Endothelial cell of umbilical vein (primary cell): ENCODE measurements around the gene SOX21. TPM values are rescaled to one million over a fixed set of nuclear protein-coding genes. Genes with fewer than 3 reads are reported as not detected.

Experiments
- BruUV-seq: library from RNA; stranded (reverse); fragments of 400-500 nt; replicated peaks from 2 replicates; lab custom pipeline; 2021; lab: Mats Ljungman, UMichigan
- CTCF ChIA-PET: fragments of 300-600, 350-600 bp; sonication (Branson Sonifier 250); formaldehyde crosslinking; loops from one replicate; lab custom pipeline; 2021; ENCODE audit warnings: antibody characterized with exemption, inconsistent platforms; lab: Charles Lee
- POLR2A ChIA-PET: fragments of 300-600, 350-600 bp; sonication (Branson Sonifier 250); formaldehyde crosslinking; loops from one replicate; lab custom pipeline; 2021; ENCODE audit warnings: antibody characterized with exemption, inconsistent platforms; lab: Charles Lee
- DNase-seq: peaks from one replicate; pipeline ENCODE4 v3.0.0-alpha.2; 2011; ENCODE audit warnings: low read depth, low spot score
- FAIRE-seq: peaks from 2 replicates; lab custom pipeline; 2011; peaks lifted over from hg19 to GRCh38; lab: Jason Lieb, UNC
- H2AFZ ChIP-seq: 2 replicates; pipeline ENCODE4 v1.6.0; 2012; ENCODE audit warnings: low read depth, low read length, control low read depth, inconsistent platforms
- H3K27ac ChIP-seq: 2 replicates; pipeline ENCODE4 v1.5.1; 2011; ENCODE audit warnings: low read depth, mild to moderate bottlenecking, control low read depth, low read length, moderate library complexity; ENCODE audit not compliant: insufficient read depth
- H3K27me3 ChIP-seq, 2 experiments: 2 replicates each; pipeline versions ENCODE4 v1.6.0 to v1.6.1; 2011; ENCODE audit warnings: low read length in 2 of 2, mixed read lengths in 1 of 2; ENCODE audit not compliant: control insufficient read depth in 2 of 2, insufficient read depth in 2 of 2
- H3K36me3 ChIP-seq, 2 experiments: 2 replicates in 1 of 2; 3 replicates in 1 of 2; pipeline ENCODE4 v1.5.1; 2011; ENCODE audit warnings: low read length in 2 of 2, mild to moderate bottlenecking in 1 of 2, moderate library complexity in 1 of 2; ENCODE audit not compliant: control insufficient read depth in 2 of 2, insufficient read depth in 2 of 2; ENCODE audit errors: extremely low read depth in 1 of 2
- H3K4me1 ChIP-seq: 3 replicates; pipeline ENCODE4 v1.5.1; 2011; ENCODE audit warnings: mild to moderate bottlenecking, low read length; ENCODE audit not compliant: control insufficient read depth, insufficient read depth; ENCODE audit errors: extremely low read depth
- H3K4me2 ChIP-seq: 2 replicates; pipeline ENCODE4 v1.6.1; 2011; ENCODE audit warnings: low read length, control low read depth, mixed read lengths; ENCODE audit not compliant: insufficient read depth
- H3K4me3 ChIP-seq, 3 experiments: fragments of 200-600 bp in 1 of 3; sonication (generic), shearing (Covaris generic) in 1 of 3; replicated peaks in 1 of 3; 2 replicates each; pipeline ENCODE4 v1.5.1; 2011 to 2016; ENCODE audit warnings: control low read depth in 3 of 3, low read length in 3 of 3, mild to moderate bottlenecking in 2 of 3, inconsistent platforms in 1 of 3, low read depth in 1 of 3, moderate library complexity in 1 of 3; ENCODE audit not compliant: insufficient read depth in 1 of 3
- H3K79me2 ChIP-seq: 2 replicates; pipeline ENCODE4 v1.6.0; 2012; ENCODE audit warnings: low read length, inconsistent platforms; ENCODE audit not compliant: control insufficient read depth, insufficient read depth
- H3K9ac ChIP-seq: replicated peaks from 2 replicates; pipeline ENCODE3; 2011; ENCODE audit warnings: low read length, control low read depth; ENCODE audit not compliant: insufficient read depth; ENCODE audit errors: extremely low read depth
- H3K9me1 ChIP-seq: replicated peaks from 3 replicates; pipeline ENCODE4 v1.6.0; 2011; ENCODE audit warnings: mild to moderate bottlenecking, low read length; ENCODE audit not compliant: control insufficient read depth, insufficient read depth; ENCODE audit errors: extremely low read depth
- H3K9me3 ChIP-seq: replicated peaks from 2 replicates; pipeline ENCODE4 v1.5.1; 2012; ENCODE audit warnings: low read length, inconsistent platforms; ENCODE audit not compliant: control insufficient read depth, insufficient read depth
- H4K20me1 ChIP-seq: replicated peaks from 2 replicates; pipeline ENCODE3; 2011; ENCODE audit warnings: mild to moderate bottlenecking, low read length; ENCODE audit not compliant: control insufficient read depth, insufficient read depth; ENCODE audit errors: extremely low read depth
- CTCF ChIP-seq, 2 donors: IDR thresholded peaks; 1 replicate in 1 of 2; 2 replicates in 1 of 2; pipeline ENCODE4 v1.5.1; 2011; ENCODE audit warnings: low read length in 2 of 2, mild to moderate bottlenecking in 2 of 2, moderate library complexity in 2 of 2, control low read depth in 1 of 2, inconsistent platforms in 1 of 2, low read depth in 1 of 2; ENCODE audit not compliant: insufficient read depth in 1 of 2; ENCODE audit errors: extremely low read depth in 1 of 2
- EZH2 ChIP-seq: IDR thresholded peaks from 2 replicates; pipeline ENCODE4 v1.6.1; 2012; ENCODE audit warnings: borderline replicate concordance, low read depth, mild to moderate bottlenecking, moderate library complexity, low read length, inconsistent platforms; ENCODE audit not compliant: severe bottlenecking
- FOS ChIP-seq: IDR thresholded peaks from 2 replicates; pipeline ENCODE4 v1.6.1; 2011; ENCODE audit warnings: mild to moderate bottlenecking, low read length, moderate library complexity, borderline replicate concordance; ENCODE audit not compliant: insufficient read depth
- GATA2 ChIP-seq: IDR thresholded peaks from 2 replicates; pipeline ENCODE4 v1.7.0; 2011; ENCODE audit warnings: low read depth, mild to moderate bottlenecking, moderate library complexity, mixed read lengths, low read length; ENCODE audit not compliant: insufficient read length, insufficient read depth
- JUN ChIP-seq: IDR thresholded peaks from 2 replicates; pipeline ENCODE4 v1.6.1; 2011; ENCODE audit warnings: borderline replicate concordance, low read depth; ENCODE audit not compliant: insufficient read length, insufficient read depth
- MAX ChIP-seq: IDR thresholded peaks from 2 replicates; pipeline ENCODE4 v1.6.1; 2011; ENCODE audit not compliant: insufficient read depth, insufficient read length
- MYC ChIP-seq: IDR thresholded peaks from one replicate; pipeline ENCODE4 v1.6.1; 2011; ENCODE audit warnings: mild to moderate bottlenecking, low read depth, low read length
- POLR2A ChIP-seq: IDR thresholded peaks from 2 replicates; pipeline ENCODE4 v1.6.1; 2012; ENCODE audit warnings: low read depth, mild to moderate bottlenecking, control low read depth, low read length
- POLR2AphosphoS5 ChIP-seq: IDR thresholded peaks from 2 replicates; pipeline ENCODE4 v1.6.1; 2012; ENCODE audit warnings: low read depth, mild to moderate bottlenecking, control low read depth, low read length, moderate library complexity; ENCODE audit not compliant: insufficient read depth
- dilution Hi-C: fragments of 300-500 bp; cut with MboI; formaldehyde crosslinking; loops from one replicate; pipeline ENCODE4 v1.15.0; 2019; ENCODE audit warnings: low sequenced_read_pairs; ENCODE audit not compliant: extremely low pct_ligation_motif_present
- intact Hi-C: fragments of 100-400 bp; cut with micrococcal nuclease; formaldehyde crosslinking; loops from one replicate; pipeline ENCODE4 v1.10.0; 2022
- polyA plus RNA-seq, 4 experiments: library from polyadenylated mRNA; depleted of rRNA in 3 of 4; stranded (reverse) in 3 of 4; unstranded in 1 of 4; fragments of >200 nt; gene quantifications; 2 replicates each; pipeline versions ENCODE4 v1.2.1 to v1.2.3, GENCODE V29; 2011 to 2012; ENCODE audit warnings: missing spikeins in 1 of 4
- total RNA-seq: library from RNA; stranded (reverse); gene quantifications from 2 replicates; pipeline ENCODE4 v1.2.3, GENCODE V29; 2021

Gene SOX21
- total and polyA plus RNA-seq, 2 donors (not counting 3 experiments of a cell fraction or from before 2014, with no cell fraction given), result not detected

- Histone ChIP-seq H3K4me2 (no peak overlapping the region), H3K36me3 (no peaks in the 10 kb centered on the region), H3K79me2 (no peaks in the 10 kb centered on the region), H3K4me1 (peaks cover 9% of the 10 kb centered on the region), H3K9ac (no peak overlapping the region), H3K4me3 (no peak overlapping the region), H3K27me3 (peaks cover 0 to 3% of the 10 kb centered on the region in 2 experiments), H3K27ac (no peak overlapping the region), H4K20me1 (no peaks in the 10 kb centered on the region), H3K9me1 (no peaks in the 10 kb centered on the region), H3K9me3 (no peaks in the 10 kb centered on the region), H2AFZ (no peak overlapping the region)
- POLR2A ChIA-PET, result no interaction called here
- no peak for FAIRE-seq
- CTCF ChIA-PET, result interaction anchor here (1.1 kb wide), 2 partner anchors 8 to 491 kb away, joined by 3 to 5 read pairs; no protein-coding TSS in a partner anchor
- BruUV-seq, result no TSS peak
- dilution Hi-C loops, result no loop called here
- no peak for DNase-seq
- intact Hi-C loops, result no loop called here
- no peak for TF ChIP-seq MAX
- no peak for TF ChIP-seq POLR2A
- TF ChIP-seq EZH2, result no peak
- TF ChIP-seq CTCF (IDR thresholded peaks at IDR 0.05; ENCODE audit: extremely low read depth in 1 of 2, insufficient read depth in 1 of 2, low read depth in 1 of 2, low read length in 2 of 2), result no peak
- no peak for TF ChIP-seq GATA2
- no peak for TF ChIP-seq POLR2AphosphoS5
- TF ChIP-seq MYC, result no peak
- TF ChIP-seq JUN, result no peak
- no peak for TF ChIP-seq FOS
Measured at GRCh38 chr13:94664889-94665288, 47.5 kb downstream of the SOX21 start.
